HG03378 (cell line): ENCODE results near the gene NUDT5.
"Not testable (repeated sequence)": the region's sequence is repeated elsewhere in the genome, so short reads cannot be mapped to it uniquely, and the experiment has no call there.

Experiments used
- ATAC-seq: cut with Tn5 transposase; IDR thresholded peaks from one replicate; pipeline ENCODE4 v1.9.1; 2021; ENCODE audit warnings: mild to moderate bottlenecking, moderate library complexity; ENCODE audit not compliant: unreplicated experiment

The NUDT5 gene

DNA sequence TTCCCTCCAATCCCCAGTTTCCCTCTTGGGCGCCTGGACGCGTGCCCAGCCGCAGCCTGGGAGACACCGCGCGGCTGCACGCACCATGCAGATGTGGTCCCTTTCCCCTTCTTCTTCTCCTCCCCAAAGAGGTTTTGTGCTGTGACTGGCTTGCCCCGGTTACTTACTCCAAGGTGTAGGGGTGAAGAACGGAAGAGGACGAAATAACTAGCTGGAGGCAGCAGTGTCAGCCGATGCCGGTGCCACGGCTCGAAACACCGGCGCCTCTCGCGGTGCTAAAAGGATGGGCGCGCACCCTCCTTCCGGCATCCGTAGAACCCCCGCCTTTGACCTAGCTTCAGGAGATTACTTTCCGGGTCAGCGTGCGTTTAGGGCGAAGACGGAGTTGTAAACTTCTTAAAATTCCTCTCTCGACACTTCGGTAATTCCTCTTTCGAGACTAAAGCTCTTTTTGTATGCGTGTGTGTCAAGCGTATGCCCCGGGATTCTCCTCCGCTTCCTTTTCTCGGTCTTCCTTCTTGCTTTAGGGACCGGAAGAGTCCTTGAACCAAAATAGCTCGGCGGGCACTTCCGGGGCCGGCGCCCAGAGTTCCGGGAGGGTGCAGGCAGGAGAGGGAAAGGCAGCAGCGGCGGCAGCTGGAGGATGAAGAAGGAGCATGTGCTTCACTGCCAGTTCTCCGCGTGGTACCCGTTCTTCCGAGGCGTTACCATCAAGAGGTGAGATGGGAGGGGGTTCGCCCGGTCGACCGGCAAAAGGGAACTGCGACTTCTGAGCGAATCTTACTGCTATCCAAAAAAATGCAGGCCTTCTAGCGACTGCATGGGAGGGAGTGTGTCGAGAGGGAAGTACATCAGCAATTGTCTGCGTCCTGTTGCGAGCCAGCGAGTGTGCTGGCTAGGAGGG lies at the start of gene NUDT5, which contains the start of gene CDC123:
Gene NUDT5, minus strand, starts transcription at position 289 of the 904 bp plus-strand sequence. CDS start 9,600 bp downstream, outside the sequence.
Gene CDC123, plus strand, starts transcription at position 586 of the 904 bp plus-strand sequence. Its CDS starts 58 bp downstream, at position 644.
- peak; percentile 78 for ATAC-seq

DNA sequence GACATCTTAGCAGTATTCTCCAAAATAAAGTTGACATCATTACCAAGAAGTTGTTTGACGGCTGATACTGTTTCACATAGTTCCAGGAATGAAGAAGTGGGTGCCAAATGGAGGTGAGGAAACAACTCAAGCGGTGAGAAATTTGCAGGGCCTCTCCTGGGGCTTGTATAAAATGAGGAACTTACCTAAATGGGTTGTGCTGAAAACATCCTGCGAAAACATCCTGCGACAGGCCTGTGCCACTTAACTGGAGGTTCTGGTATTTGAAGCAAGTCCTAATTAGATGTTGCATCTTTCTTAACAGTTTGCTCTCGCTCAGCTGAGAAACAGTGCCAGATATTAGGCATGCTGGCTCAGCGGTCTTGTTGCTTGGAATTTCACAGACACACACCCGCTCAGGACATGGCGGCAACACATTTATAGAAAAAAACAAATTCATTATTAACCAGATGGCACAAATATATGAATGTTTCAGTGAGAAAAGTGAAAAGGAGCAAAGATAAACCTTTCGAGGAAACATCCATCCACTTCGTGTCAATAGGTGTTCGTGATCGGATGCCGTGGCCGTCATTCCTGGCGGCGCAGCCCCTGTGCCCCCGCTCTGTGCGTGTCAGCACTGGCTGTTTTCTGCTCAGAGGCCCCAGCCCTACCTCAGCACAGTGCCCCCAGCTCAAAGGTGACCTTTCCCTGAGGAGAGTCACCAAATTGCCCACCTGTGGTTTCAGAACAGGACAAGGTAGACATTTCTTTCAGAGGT lies 48.4 kb upstream of the NUDT5 start:
- no peak for ATAC-seq

DNA sequence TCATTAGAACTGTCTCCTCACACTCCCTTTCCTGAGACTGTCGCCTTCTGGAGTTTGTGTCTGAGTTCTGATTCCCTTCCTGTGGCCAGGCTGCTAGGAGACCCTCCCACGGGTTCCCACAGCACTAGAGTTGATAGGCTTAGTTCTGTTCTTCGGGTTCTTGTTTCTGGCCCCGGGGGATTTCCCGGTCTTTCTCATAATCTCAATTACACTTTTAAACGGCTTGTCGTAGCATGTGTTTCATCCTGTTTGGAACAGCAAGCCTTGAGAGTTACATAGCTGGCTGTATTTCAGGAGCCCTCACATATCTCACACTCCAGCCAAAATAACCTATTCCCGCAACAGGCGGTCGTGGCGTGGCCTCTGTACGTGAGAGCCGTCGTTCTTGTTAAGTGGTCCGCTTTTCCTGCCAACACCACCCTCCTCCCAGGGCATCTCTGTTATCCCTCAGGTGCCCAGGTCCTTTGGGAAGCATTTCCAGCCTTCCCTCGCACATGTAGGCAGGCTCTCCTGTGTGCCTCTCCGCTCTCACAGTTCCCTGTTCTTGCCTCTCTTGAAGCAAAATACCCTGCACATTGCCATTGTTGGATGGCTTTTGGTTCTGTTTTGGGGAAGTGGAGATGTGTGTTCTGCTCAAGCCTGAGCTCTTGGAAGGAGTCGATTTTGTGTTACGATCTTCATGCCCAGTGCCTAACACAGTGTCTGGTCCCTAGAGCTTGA lies 46.3 kb upstream of the NUDT5 start:
- no peak for ATAC-seq

DNA sequence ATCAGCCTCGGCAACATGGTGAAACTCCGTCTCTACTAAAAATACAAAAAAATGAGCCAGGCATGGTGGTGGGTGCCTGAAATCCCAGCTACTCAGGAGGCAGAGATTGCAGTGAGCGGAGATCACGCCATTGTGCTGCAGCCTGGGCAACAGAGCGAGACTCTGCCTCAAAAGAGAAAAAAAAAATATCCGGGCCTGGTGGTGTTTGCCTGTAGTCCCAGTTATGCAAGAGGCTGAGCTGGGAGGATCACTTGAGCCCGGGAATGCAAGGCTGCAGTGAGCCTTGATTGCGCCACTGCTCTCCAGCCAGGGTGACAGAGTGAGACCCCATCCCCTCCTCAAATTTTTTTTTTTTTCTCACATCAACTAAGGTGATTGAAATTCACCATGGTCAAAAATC lies 43.1 kb upstream of the NUDT5 start:
- no peak for ATAC-seq

DNA sequence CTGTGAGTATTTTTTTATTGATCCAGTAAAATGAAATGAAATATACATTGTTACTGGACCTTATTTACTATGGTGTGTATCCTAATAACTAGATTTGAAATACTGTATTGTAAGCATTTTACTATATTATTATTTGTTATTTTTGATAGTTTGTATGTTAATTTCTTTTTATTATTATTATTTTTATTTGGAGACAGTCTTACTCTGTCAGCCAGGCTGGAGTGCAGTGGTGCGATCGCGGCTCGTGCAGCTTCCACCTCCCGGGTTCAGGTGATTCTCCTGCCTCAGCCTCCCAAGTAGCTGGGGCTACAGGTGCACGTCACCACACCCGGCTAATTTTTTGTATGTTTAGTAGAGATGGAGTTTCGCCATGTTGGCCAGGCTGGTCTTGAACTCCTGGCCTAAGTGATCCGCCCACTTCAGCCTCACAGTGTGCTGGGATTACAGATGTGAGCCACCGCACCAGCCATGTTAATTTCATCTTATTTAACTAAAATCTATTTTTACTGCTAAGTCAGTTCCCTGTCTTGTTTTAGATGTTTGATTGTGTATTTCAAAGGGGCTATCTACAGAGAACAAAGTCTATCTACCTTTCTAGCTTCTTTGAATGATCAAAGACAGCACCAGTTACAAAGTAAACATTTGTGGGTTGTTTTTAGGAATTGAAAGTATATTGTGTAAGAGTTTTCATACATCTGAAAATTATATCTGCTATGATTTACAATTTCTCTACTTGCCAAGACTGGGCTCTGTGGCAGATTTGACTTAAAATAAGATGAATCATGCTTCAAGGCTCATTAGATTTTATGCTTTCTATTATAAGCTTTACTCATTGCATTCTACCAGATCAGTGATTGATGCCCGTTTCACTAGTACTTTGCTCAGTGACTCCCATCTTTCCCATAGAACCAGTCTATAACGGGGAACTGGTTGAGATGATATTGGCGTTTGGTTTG lies 41.9 kb upstream of the NUDT5 start:
- ATAC-seq: no peak

DNA sequence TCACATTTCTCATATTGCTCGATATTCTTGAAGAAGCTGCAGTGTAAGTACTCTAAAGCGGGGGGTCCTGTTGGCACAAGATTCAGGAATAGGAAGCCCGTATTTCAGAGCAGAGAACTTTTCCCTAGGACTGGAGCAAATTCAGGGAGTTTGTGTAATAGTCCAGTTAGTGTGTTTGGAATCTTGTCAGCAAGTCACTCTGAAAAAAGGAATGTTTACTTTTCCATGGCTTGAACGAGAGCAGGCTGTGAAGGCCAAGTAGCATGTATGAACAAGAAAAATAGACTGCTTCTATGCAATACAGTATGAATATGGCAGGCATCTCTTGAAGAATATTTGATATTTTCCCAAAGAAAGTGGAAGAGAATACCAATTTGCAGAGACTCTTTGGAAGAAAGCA lies 40.1 kb upstream of the NUDT5 start:
- ATAC-seq: no peak

DNA sequence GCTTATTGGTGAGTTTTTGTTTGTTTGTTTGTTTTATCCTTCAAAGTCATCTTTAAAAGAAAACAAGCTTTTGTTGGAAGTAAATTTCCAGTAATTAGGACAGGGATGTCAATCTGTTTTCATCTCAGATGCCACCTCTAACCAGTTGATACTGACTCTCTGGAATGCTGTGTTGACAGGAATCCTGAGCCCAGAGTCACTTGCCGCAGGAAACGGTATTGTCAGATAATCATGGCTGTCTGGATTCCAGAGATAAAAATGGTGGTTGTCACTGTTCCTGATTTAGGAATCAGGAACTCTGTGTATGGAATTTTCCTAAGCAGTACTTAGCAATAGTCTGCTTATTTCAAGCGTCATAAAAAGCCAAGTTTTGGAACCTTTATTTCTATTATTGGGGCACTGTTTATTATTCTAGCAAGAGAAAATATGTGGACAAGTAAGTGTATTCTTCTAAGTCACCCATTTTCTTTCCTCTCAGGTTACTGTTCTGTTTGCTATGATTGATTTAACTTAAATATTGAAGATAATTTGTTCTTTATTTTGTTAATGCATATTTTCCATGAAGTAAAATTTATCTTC lies 39.5 kb upstream of the NUDT5 start:
- no peak for ATAC-seq

DNA sequence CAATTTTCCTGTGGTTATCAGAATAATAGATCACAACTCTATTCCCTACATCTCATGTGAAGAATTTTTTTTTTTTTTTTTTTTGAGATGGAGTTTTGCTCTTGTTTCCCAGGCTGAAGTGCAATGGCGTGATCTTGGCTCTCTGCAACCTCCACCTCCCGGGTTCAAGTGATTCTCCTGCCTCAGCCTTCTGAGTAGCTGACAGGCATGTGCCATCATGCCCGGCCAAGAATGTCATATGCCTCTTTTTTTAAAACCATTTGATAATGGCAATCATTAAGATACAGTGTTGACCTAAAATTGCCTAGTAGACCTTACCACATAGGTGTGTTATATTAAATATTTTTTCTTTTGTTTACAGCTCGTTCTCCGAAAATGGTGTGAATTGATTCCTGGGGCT lies 39.0 kb upstream of the NUDT5 start:
- ATAC-seq: not testable (repeated sequence)

DNA sequence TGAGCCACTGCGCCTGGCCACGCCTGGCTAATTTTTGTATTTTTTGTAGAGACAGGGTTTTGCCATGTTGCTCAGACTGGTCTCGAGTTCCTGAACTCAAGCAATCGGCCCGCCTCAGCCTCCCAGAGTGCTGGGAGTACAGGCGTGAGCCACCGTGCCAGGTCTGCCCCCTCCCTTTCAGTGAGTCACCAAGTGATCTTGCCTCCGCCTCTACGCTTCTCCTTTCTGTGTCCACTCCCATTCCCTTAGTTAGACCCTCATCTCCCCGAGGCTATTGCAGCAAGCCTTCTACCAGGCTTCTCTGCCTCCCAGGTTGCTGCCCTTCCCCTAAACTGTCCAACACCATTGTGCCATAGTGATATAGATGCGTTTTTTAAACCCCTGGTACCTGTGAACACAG lies 33.2 kb upstream of the NUDT5 start:
- ATAC-seq: no peak

DNA sequence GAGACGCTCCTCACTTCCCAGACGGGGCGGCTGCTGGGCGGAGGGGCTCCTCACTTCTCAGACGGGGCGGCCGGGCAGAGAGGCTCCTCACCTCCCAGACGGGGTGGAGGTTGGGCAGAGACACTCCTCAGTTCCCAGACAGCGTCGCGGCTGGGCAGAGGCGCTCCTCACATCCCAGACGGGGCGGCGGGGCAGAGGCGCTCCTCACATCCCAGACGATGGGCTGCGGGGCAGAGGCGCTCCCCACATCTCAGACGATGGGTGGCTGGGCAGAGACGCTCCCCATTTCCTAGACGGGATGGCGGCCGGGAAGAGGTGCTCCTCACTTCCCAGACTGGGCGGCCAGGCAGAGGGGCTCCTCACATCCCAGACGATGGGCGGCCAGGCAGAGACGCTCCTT lies 30.7 kb upstream of the NUDT5 start:
- ATAC-seq: not testable (repeated sequence)

DNA sequence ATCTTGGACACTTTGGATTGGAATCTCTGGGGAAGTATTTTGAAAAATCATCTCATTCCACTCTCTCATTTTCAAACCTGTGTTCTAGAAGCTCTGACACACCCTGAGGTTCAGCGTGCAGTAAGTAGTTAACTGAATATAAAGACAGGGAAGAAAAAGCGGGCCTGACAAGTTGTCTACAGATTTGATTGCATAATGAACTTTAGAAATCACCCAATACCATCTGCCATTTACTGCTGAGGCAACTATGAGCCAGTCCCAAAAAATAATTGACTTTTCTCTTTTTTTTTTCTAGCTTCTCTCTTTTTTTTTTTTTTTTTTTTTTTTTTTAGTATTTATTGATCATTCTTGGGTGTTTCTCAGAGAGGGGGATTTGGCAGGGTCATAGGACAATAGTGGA lies 29.8 kb upstream of the NUDT5 start:
- no peak for ATAC-seq

DNA sequence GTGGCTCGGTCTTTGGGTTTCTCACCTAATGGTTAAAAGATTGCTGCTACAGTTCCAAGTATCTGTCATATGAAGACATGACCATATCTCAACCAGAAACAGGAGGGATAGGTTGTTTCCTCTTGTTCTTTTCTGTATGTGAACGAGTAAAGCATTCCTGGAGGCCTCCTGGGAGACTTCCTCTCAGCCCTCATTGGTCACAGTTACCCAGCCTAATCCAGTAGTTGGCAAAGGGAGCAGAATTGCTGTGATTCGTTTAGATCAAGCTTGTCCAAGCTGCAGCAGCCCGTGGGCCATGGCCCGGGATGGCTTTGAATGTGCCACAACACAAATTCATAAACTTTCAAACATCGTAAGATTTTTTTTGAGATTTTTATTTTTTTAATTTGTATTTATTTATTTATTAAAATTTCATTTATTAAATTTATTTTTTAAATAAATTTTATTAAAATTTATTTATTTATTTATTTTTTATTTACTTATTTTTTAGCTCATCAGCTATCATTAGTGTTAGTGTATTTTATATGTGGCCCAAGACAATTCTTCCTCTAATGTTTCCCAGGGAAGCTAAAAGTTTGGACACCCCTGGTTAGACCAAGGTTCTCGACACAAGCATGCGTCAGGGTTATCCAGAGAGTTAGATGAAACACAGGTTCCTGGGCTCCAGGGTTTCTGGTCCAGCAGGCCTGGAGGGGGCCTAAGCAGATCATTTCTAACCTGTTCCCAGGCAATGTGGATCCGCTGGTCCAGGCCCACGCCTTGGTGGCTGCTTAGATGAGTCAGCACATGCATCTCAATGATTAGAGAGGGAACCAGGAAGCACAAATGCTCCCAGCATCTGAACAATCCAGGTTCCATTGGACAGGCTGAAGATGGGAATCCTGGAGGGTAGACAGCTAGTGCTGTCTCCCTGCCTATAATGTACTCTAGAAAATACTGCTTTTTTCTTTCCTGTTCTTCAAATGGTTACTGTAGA lies 25.9 kb upstream of the NUDT5 start:
- ATAC-seq: no peak

DNA sequence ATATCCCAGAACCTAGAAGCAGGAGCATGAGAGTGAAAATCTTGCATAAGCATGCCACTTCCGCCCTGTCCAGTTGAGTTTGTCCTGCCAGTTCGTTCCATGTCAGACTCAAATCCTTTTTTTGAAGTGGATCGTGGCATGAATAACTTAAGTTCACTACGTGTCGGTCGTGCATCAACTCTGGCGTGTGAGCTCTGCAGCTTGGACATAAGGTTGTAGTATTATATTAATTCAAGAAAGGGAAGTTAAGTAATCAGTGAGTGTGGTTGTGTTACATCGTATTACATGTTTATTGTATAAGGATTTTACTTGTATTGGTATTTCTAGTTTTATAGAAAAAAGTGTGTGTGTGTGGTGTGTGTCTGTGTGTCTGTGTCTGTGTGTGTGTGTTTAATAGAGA lies 23.3 kb upstream of the NUDT5 start:
- ATAC-seq: no peak

DNA sequence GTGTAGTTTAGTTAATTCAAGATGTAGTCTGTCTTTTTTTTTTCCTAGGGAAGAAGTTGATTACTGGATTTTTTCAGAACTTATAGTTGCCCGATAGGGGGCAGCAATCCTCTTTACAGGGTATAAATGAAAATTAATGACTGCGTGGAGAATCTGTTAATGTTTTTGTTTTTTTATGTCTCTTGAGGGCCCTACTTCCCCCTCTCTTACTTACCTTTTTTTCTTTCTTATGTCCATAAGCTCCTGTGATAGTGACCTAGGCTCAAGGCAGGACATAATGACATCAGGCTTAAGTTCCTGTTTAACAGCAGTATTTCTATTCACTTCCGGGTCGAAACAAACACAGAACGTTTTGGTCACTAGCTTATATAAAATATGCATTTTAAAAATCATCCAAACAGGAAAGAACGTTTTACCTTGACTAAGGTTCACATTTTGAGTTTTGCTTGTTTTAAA lies 19.1 kb upstream of the NUDT5 start:
- ATAC-seq: no peak

DNA sequence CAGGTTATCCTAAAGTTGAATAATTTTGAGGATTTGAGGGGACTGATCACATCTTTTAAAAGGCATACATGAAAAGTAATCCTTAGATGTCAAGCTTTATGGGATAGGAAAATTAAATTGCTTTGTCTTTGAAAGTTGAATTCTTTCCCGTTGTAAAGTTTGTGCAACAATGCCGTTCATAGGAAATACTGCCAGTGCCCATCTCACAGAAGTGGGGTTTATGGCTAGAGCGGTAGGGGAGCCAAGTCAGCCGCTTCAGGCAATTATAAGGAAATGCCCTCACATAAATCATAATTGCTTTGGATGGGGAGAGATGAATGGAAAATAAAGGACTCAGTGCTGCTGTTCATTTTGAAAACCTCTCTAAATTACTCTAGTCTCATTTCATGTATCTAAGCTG lies 18.4 kb upstream of the NUDT5 start:
- no peak for ATAC-seq

DNA sequence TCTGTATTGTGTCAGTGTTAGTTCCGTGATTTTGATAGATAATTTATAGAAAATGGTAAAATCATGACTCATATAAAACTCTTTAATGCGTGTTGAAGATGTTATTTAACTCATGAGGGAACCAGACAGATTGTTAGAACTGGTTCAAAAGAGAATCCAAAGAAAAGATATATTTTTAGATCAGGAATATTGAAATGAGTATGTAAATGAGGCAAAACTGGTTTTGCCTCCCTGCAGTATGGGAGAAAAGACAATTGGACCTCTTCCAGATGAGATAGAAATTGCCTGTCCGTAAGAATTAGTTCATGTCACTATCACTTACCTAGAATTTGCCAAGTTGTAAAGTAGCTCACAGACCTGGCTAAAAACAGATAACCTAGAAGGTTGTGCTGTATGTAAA lies 17.9 kb upstream of the NUDT5 start:
- no peak for ATAC-seq

DNA sequence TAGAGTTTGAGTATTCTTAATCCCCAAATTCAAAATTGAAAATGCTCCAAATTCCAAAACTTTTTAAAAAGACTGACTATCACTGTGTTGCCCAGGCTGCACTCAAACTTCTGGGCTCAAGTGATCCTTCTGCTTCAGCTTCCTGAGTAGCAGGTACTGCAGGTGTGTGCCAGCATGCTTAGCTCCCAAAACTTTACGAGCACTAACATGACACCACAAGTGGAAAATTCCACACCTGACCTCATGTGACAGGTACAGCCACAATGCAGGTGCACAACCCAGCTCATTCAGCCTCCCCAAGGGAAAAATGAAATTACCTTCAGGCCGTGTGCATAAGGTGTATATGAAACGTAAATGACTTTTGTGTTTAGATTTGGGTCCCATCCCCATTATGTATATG lies 16.8 kb upstream of the NUDT5 start:
- ATAC-seq: no peak

DNA sequence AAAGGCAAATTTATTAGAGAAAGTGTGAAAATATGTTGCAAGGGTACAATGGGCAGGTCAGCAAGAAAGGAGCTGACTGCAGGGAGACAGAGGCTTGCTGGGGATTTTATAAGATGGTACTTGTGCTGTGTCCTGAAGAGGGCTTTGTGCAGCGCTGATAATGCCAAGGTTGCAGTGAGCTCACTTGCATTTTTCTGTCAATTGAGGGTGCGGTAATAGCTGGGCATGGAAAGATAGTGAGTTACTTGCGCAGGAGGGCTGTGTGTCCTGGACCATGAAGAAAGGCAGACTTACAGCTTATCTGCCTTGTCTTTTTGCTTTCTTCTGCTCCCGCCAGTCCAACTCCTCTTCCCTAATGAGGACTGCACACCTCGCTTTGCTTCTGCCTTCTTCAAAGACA lies 12.8 kb upstream of the NUDT5 start:
- ATAC-seq: no peak

DNA sequence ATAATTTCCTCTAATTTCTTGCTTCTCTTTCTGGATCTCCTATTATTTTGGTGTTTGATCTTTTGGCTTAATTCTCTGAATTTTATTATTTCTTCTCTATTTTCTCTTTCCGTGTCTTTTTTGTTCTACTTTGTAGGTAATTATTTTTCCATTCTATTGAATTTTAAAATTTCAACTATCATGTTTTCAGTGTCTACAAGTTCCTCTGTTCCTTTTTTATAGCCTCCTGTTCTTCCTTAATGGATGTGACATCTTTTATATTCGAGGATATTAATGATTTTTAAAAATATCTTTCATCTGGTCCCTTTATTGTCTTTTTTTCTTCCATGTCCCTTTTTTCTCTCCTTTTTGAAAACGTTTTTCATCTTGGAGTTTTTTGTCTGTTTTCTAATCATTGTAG lies 11.4 kb upstream of the NUDT5 start:
- ATAC-seq: no peak
